GM12875 (cell line): ENCODE data around the gene DNAJC17.

Experiments
- H3K4me3 ChIP-seq: one replicate; pipeline ENCODE4 v1.5.1; 2011; ENCODE audit warnings: low read depth, low read length, control low read depth
- TF ChIP-seq, protein P1 (sequence below): IDR thresholded peaks from 2 replicates; pipeline ENCODE4 v1.5.1; 2011; ENCODE audit warnings: low read depth, mild to moderate bottlenecking, control low read depth, inconsistent platforms, low read length, moderate library complexity, borderline replicate concordance; ENCODE audit not compliant: insufficient read depth

Gene DNAJC17

DNA sequence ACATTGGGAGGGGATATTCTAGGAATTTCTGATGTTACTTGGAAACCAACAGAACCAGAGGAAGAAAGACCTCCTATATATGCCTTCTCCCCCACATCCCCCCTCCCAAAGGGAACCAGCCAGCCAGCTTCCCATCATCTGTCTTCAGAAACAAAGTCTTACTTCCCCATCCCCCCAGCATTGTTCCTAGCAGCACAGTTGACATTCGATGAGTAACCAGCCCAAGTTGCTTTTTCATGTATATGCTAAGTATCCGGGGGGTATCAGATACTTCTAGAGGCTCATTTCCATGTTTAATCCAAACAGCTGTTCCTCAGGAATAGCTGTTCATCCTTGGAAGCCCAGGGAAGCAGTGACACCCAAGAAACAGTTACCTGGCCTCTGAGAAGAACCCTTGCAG is 68.2 kb downstream of the DNAJC17 start:
- H3K4me3 ChIP-seq: no peak overlapping the region

DNA sequence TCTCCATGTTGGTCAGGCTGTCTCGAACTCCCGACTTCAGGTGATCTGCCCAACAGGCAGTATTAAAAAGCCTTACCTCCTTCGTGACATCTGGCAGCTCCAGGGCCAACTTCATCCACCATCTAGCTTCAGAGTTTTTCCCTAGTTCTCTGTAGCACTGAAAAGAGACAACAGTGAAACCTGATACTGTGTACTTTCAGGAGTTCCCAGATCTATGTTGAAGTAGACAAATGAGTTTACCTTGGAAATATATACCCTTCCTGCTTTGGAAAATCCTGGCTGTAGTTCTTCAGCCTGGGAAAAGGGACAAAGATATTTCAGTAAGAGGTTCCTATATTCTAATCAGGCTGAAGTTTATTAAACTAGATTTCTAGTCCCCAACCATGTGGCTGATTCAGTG is 70.2 kb downstream of the DNAJC17 start:
- no peak overlapping the region for H3K4me3 ChIP-seq
- TF ChIP-seq, protein P1, sequence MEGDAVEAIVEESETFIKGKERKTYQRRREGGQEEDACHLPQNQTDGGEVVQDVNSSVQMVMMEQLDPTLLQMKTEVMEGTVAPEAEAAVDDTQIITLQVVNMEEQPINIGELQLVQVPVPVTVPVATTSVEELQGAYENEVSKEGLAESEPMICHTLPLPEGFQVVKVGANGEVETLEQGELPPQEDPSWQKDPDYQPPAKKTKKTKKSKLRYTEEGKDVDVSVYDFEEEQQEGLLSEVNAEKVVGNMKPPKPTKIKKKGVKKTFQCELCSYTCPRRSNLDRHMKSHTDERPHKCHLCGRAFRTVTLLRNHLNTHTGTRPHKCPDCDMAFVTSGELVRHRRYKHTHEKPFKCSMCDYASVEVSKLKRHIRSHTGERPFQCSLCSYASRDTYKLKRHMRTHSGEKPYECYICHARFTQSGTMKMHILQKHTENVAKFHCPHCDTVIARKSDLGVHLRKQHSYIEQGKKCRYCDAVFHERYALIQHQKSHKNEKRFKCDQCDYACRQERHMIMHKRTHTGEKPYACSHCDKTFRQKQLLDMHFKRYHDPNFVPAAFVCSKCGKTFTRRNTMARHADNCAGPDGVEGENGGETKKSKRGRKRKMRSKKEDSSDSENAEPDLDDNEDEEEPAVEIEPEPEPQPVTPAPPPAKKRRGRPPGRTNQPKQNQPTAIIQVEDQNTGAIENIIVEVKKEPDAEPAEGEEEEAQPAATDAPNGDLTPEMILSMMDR: no peak

More for the DNA sequence above, 68.2 kb downstream of the DNAJC17 start:
- TF ChIP-seq, protein P1: no peak

- H3K4me3 ChIP-seq: no peak overlapping the region
- TF ChIP-seq, protein P1: no peak
These were observed 70.7 kb downstream of the DNAJC17 start for GRCh38 chr15:40736575-40736974.

DNA sequence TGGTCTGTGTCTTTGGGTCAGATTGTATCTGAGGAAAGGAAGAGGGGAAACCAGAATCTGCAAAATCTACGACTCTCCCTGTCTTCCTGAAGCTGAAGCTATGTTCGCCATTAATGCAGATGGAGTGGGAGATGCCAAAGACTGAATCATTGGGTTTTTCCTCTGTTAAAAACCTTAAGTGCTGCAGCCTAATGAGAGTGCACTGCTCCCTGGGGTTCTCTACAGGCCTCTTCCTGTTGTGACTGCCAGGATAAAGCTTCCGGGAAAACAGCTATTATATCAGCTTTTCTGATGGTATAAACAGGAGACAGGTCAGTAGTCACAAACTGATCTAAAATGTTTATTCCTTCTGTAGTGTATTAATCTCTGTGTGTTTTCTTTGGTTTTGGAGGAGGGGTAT is 76.2 kb downstream of the DNAJC17 start:
- TF ChIP-seq, protein P1: no peak
- no peak overlapping the region for H3K4me3 ChIP-seq

- no peak overlapping the region for H3K4me3 ChIP-seq
- TF ChIP-seq, protein P1: no peak
These were observed 83.4 kb downstream of the DNAJC17 start for GRCh38 chr15:40723919-40724318.

- TF ChIP-seq, protein P1: no peak
- no peak overlapping the region for H3K4me3 ChIP-seq
These were observed 84.3 kb downstream of the DNAJC17 start for GRCh38 chr15:40722934-40723333.

DNA sequence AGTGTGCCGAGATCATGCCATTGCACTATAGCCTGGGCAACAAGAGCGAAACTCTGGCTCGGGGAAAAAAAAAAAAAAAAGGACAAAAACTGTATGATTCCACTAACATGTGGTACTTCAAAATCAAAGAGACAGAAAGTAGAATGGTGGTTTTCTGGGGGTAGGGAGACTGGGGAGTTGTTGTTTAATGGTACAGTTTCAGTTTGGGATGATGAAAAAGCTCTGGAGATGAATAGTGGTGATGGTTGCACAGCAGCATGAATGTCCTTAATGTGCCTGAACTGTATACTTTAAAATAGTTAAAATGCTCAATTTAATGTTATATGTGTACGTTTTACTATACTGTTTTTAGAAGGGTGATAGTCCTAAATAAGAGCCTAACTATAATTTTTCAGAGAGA is 84.9 kb downstream of the DNAJC17 start:
- no peak overlapping the region for H3K4me3 ChIP-seq
- TF ChIP-seq, protein P1: no peak
